ENCODE results near the gene LLPH.

LLPH gene

GRCh38 chr12:66090157-66090556 lies 40.4 kb downstream of the LLPH start:
- no peaks in the 10 kb centered on the region for H3K9me3 ChIP-seq (ENCODE audit: severe bottlenecking)
- peaks cover 5% of the 10 kb centered on the region for H3K4me1 ChIP-seq (ENCODE audit: insufficient read depth, poor library complexity, severe bottlenecking)
- DNase-seq (ENCODE audit: low spot score) (no peak), ATAC-seq (ENCODE audit: low read depth) (no peak)
- no peaks in the 10 kb centered on the region for H3K27me3 ChIP-seq (ENCODE audit: insufficient read depth, poor library complexity, severe bottlenecking)
- H3K4me3 ChIP-seq (ENCODE audit: severe bottlenecking), result no peak overlapping the region
- TF ChIP-seq CTCF (IDR thresholded peaks at IDR 0.05; ENCODE audit: poor library complexity, severe bottlenecking), result no peak
- no peaks in the 10 kb centered on the region for H3K36me3 ChIP-seq (ENCODE audit: low read depth)
- no peak overlapping the region for H3K27ac ChIP-seq (ENCODE audit: poor library complexity, severe bottlenecking)

GRCh38 chr12:66087365-66087943 lies 43.1 kb downstream of the LLPH start:
- peak; percentile 64; the same call in 2 of the 3 replicates for ATAC-seq (ENCODE audit: low read depth)
- H3K4me3 ChIP-seq (ENCODE audit: severe bottlenecking), result no peak overlapping the region
- peaks cover 4% of the 10 kb centered on the region for H3K4me1 ChIP-seq (ENCODE audit: insufficient read depth, poor library complexity, severe bottlenecking)

GRCh38 chr12:66085998-66086397 lies 44.6 kb downstream of the LLPH start:
- H3K27me3 ChIP-seq (ENCODE audit: insufficient read depth, poor library complexity, severe bottlenecking), result no peaks in the 10 kb centered on the region
- no peaks in the 10 kb centered on the region for H3K9me3 ChIP-seq (ENCODE audit: severe bottlenecking)
- no peaks in the 10 kb centered on the region for H3K36me3 ChIP-seq (ENCODE audit: low read depth)
- TF ChIP-seq CTCF (IDR thresholded peaks at IDR 0.05; ENCODE audit: poor library complexity, severe bottlenecking), result no peak
- no peaks in the 10 kb centered on the region for H3K4me1 ChIP-seq (ENCODE audit: insufficient read depth, poor library complexity, severe bottlenecking)
- ATAC-seq (ENCODE audit: low read depth), result no peak
- DNase-seq (ENCODE audit: low spot score), result no peak
- H3K27ac ChIP-seq (ENCODE audit: poor library complexity, severe bottlenecking), result no peak overlapping the region
- H3K4me3 ChIP-seq (ENCODE audit: severe bottlenecking), result no peak overlapping the region

More at GRCh38 chr12:66087365-66087943, 43.1 kb downstream of the LLPH start:
- no peaks in the 10 kb centered on the region for H3K36me3 ChIP-seq (ENCODE audit: low read depth)
- no peaks in the 10 kb centered on the region for H3K27me3 ChIP-seq (ENCODE audit: insufficient read depth, poor library complexity, severe bottlenecking)
- H3K27ac ChIP-seq (ENCODE audit: poor library complexity, severe bottlenecking), result no peak overlapping the region
- no peak for DNase-seq (ENCODE audit: low spot score)
- H3K9me3 ChIP-seq (ENCODE audit: severe bottlenecking), result no peaks in the 10 kb centered on the region
- peak; percentile 96 for TF ChIP-seq CTCF (IDR thresholded peaks at IDR 0.05; ENCODE audit: poor library complexity, severe bottlenecking)

- ATAC-seq (ENCODE audit: low read depth), result no peak
- no peak overlapping the region for H3K4me3 ChIP-seq (ENCODE audit: severe bottlenecking)
- DNase-seq (ENCODE audit: low spot score), result no peak
- H3K36me3 ChIP-seq (ENCODE audit: low read depth), result no peaks in the 10 kb centered on the region
- no peaks in the 10 kb centered on the region for H3K27me3 ChIP-seq (ENCODE audit: insufficient read depth, poor library complexity, severe bottlenecking)
- no peaks in the 10 kb centered on the region for H3K9me3 ChIP-seq (ENCODE audit: severe bottlenecking)
- no peak for TF ChIP-seq CTCF (IDR thresholded peaks at IDR 0.05; ENCODE audit: poor library complexity, severe bottlenecking)
- no peak overlapping the region for H3K27ac ChIP-seq (ENCODE audit: poor library complexity, severe bottlenecking)
- H3K4me1 ChIP-seq (ENCODE audit: insufficient read depth, poor library complexity, severe bottlenecking), result no peaks in the 10 kb centered on the region
These were observed 45.3 kb downstream of the LLPH start for GRCh38 chr12:66085213-66085612.

GRCh38 chr12:66083766-66084165 lies 46.8 kb downstream of the LLPH start:
- H3K27me3 ChIP-seq (ENCODE audit: insufficient read depth, poor library complexity, severe bottlenecking), result no peaks in the 10 kb centered on the region
- ATAC-seq (ENCODE audit: low read depth) (no peak), DNase-seq (ENCODE audit: low spot score) (no peak)
- no peak overlapping the region for H3K27ac ChIP-seq (ENCODE audit: poor library complexity, severe bottlenecking)
- H3K4me3 ChIP-seq (ENCODE audit: severe bottlenecking), result no peak overlapping the region
- no peaks in the 10 kb centered on the region for H3K4me1 ChIP-seq (ENCODE audit: insufficient read depth, poor library complexity, severe bottlenecking)
- no peaks in the 10 kb centered on the region for H3K9me3 ChIP-seq (ENCODE audit: severe bottlenecking)
- H3K36me3 ChIP-seq (ENCODE audit: low read depth), result no peaks in the 10 kb centered on the region
- no peak for TF ChIP-seq CTCF (IDR thresholded peaks at IDR 0.05; ENCODE audit: poor library complexity, severe bottlenecking)

Data from RWPE2 (cell line).